Mesendoderm (in vitro differentiated cells): ENCODE results near the gene PSMA8.
"Not testable (repeated sequence)": the region's sequence is repeated elsewhere in the genome, so short reads cannot be mapped to it uniquely, and the experiment has no call there.

Source experiments
- DNase-seq: peaks from one replicate; pipeline ENCODE4 v3.0.0; 2013
- H2AK5ac ChIP-seq: 2 replicates; pipeline ENCODE4 v1.6.1; 2013; ENCODE audit warnings: low read length, inconsistent platforms
- H2BK120ac ChIP-seq: 2 replicates; pipeline ENCODE4 v1.6.1; 2013; ENCODE audit warnings: low read depth, mild to moderate bottlenecking, low read length, moderate library complexity, mixed read lengths
- H2BK15ac ChIP-seq: replicated peaks from 2 replicates; pipeline ENCODE4 v1.6.1; 2013; ENCODE audit warnings: low read depth, mild to moderate bottlenecking, moderate library complexity
- H2BK5ac ChIP-seq: 2 replicates; pipeline ENCODE4 v1.6.1; 2013; ENCODE audit warnings: low read length, inconsistent platforms
- H3K18ac ChIP-seq: 2 replicates; pipeline ENCODE4 v1.6.1; 2013; ENCODE audit warnings: mild to moderate bottlenecking, low read length, mixed read lengths
- H3K23ac ChIP-seq: one replicate; pipeline ENCODE4 v1.6.1; 2013; ENCODE audit warnings: low read length
- H3K27ac ChIP-seq: 2 replicates; pipeline ENCODE4 v1.5.1; 2013; ENCODE audit warnings: low read depth, mild to moderate bottlenecking, inconsistent platforms, low read length, moderate library complexity
- H3K27me3 ChIP-seq: 2 replicates; pipeline ENCODE4 v1.6.1; 2013; ENCODE audit warnings: low read length, control low read depth, mild to moderate bottlenecking, inconsistent platforms; ENCODE audit not compliant: insufficient read depth, poor library complexity
- H3K36me3 ChIP-seq: 2 replicates; pipeline ENCODE4 v1.6.1; 2013; ENCODE audit warnings: low read length, inconsistent platforms; ENCODE audit not compliant: control insufficient read depth, insufficient read depth
- H3K4ac ChIP-seq: one replicate; pipeline ENCODE4 v1.6.1; 2013; ENCODE audit warnings: low read depth, mild to moderate bottlenecking, low read length, moderate library complexity
- H3K4me1 ChIP-seq: 2 replicates; pipeline ENCODE4 v1.6.1; 2013; ENCODE audit warnings: low read depth, low read length, inconsistent platforms; ENCODE audit not compliant: control insufficient read depth
- H3K4me2 ChIP-seq: 2 replicates; pipeline ENCODE4 v1.6.1; 2013; ENCODE audit warnings: low read length
- H3K4me3 ChIP-seq: 2 replicates; pipeline ENCODE4 v1.5.1; 2013; ENCODE audit warnings: mild to moderate bottlenecking, low read length
- H3K56ac ChIP-seq: one replicate; pipeline ENCODE4 v1.6.1; 2013; ENCODE audit warnings: low read length
- H3K79me1 ChIP-seq: 2 replicates; pipeline ENCODE4 v1.6.1; 2013; ENCODE audit warnings: low read length, inconsistent platforms
- H3K79me2 ChIP-seq: 2 replicates; pipeline ENCODE4 v1.6.1; 2013; ENCODE audit warnings: mild to moderate bottlenecking, low read length; ENCODE audit not compliant: control insufficient read depth, insufficient read depth
- H3K9ac ChIP-seq: 2 replicates; pipeline ENCODE4 v1.6.1; 2013; ENCODE audit warnings: low read length, inconsistent platforms
- H4K5ac ChIP-seq: one replicate; pipeline ENCODE4 v1.6.1; 2013; ENCODE audit warnings: low read length
- H4K8ac ChIP-seq: one replicate; pipeline ENCODE4 v1.6.1; 2013; ENCODE audit warnings: low read depth, mild to moderate bottlenecking, control low read depth, low read length, moderate library complexity
- WGBS: extraction: QIAGEN DNeasy Blood & Tissue Kit; methylation state at CpG from one replicate; pipeline ENCODE4 v1.1.7; 2013; ENCODE audit warnings: low lambda C conversion rate, missing lambda C conversion rate; ENCODE audit not compliant: insufficient coverage; ENCODE audit errors: extremely low coverage; 5-methylcytosine and 5-hydroxymethylcytosine counted together

Gene PSMA8

GRCh38 chr18:26104035-26104434, 29.6 kb upstream of the PSMA8 start:
- H2BK5ac ChIP-seq, result no peak overlapping the region
- H3K18ac ChIP-seq, result no peak overlapping the region
- H3K36me3 ChIP-seq, result no peaks in the 10 kb centered on the region
- no peak overlapping the region for H3K56ac ChIP-seq
- H2AK5ac ChIP-seq, result no peak overlapping the region
- H4K8ac ChIP-seq, result no peak overlapping the region
- H3K4ac ChIP-seq, result no peak overlapping the region
- DNase-seq, result no peak
- no peak overlapping the region for H3K27ac ChIP-seq
- H3K4me3 ChIP-seq, result no peak overlapping the region
- no CpG with 5 or more reads among the region's 1 CpG for WGBS
- no peak overlapping the region for H2BK15ac ChIP-seq
- no peak overlapping the region for H3K4me2 ChIP-seq
- H4K5ac ChIP-seq, result no peak overlapping the region
- no peaks in the 10 kb centered on the region for H3K27me3 ChIP-seq
- no peak overlapping the region for H2BK120ac ChIP-seq
- no peaks in the 10 kb centered on the region for H3K79me1 ChIP-seq
- no peaks in the 10 kb centered on the region for H3K79me2 ChIP-seq
- H3K4me1 ChIP-seq, result no peaks in the 10 kb centered on the region
- no peak overlapping the region for H3K23ac ChIP-seq
- H3K9ac ChIP-seq, result no peak overlapping the region

GRCh38 chr18:26119246-26119645, 14.4 kb upstream of the PSMA8 start:
- no peak overlapping the region for H3K18ac ChIP-seq
- H3K79me2 ChIP-seq, result no peaks in the 10 kb centered on the region
- no peaks in the 10 kb centered on the region for H3K4me1 ChIP-seq
- no peak overlapping the region for H3K4me3 ChIP-seq
- H2BK5ac ChIP-seq, result no peak overlapping the region
- no peak overlapping the region for H2BK120ac ChIP-seq
- H3K56ac ChIP-seq, result no peak overlapping the region
- no peak overlapping the region for H2AK5ac ChIP-seq
- no peaks in the 10 kb centered on the region for H3K27me3 ChIP-seq
- no peak overlapping the region for H3K23ac ChIP-seq
- no peak overlapping the region for H4K5ac ChIP-seq
- H2BK15ac ChIP-seq, result no peak overlapping the region
- no peak for DNase-seq
- no peaks in the 10 kb centered on the region for H3K79me1 ChIP-seq
- H3K4me2 ChIP-seq, result no peak overlapping the region
- no CpG with 5 or more reads among the region's 5 CpGs for WGBS
- H3K27ac ChIP-seq, result no peak overlapping the region
- H3K36me3 ChIP-seq, result no peaks in the 10 kb centered on the region
- H4K8ac ChIP-seq, result no peak overlapping the region
- no peak overlapping the region for H3K9ac ChIP-seq
- H3K4ac ChIP-seq, result no peak overlapping the region

- no peaks in the 10 kb centered on the region for H3K4me1 ChIP-seq
- no peak for DNase-seq
- no peaks in the 10 kb centered on the region for H3K36me3 ChIP-seq
- no peak overlapping the region for H2BK120ac ChIP-seq
- H3K4me2 ChIP-seq, result no peak overlapping the region
- H3K4me3 ChIP-seq, result no peak overlapping the region
- no peak overlapping the region for H2BK5ac ChIP-seq
- no peak overlapping the region for H4K5ac ChIP-seq
- WGBS, result no CpG with 5 or more reads among the region's 1 CpG
- H3K27ac ChIP-seq, result no peak overlapping the region
- H3K23ac ChIP-seq, result no peak overlapping the region
- no peaks in the 10 kb centered on the region for H3K79me1 ChIP-seq
- no peaks in the 10 kb centered on the region for H3K27me3 ChIP-seq
- no peak overlapping the region for H2AK5ac ChIP-seq
- H3K18ac ChIP-seq, result no peak overlapping the region
- no peak overlapping the region for H3K4ac ChIP-seq
- no peak overlapping the region for H3K56ac ChIP-seq
- H4K8ac ChIP-seq, result no peak overlapping the region
- H3K9ac ChIP-seq, result no peak overlapping the region
- no peaks in the 10 kb centered on the region for H3K79me2 ChIP-seq
- H2BK15ac ChIP-seq, result no peak overlapping the region
These were observed 12.2 kb upstream of the PSMA8 start for GRCh38 chr18:26121476-26121875.

GRCh38 chr18:26121994-26122393, 11.7 kb upstream of the PSMA8 start:
- H2AK5ac ChIP-seq, result not testable (repeated sequence)

GRCh38 chr18:26127786-26128185, 5.9 kb upstream of the PSMA8 start:
- no peak overlapping the region for H2BK120ac ChIP-seq
- H2BK15ac ChIP-seq, result no peak overlapping the region
- no peak overlapping the region for H3K4me2 ChIP-seq
- no peak overlapping the region for H3K27ac ChIP-seq
- H3K18ac ChIP-seq, result no peak overlapping the region
- H3K79me2 ChIP-seq, result no peaks in the 10 kb centered on the region
- H3K4me1 ChIP-seq, result no peaks in the 10 kb centered on the region
- DNase-seq, result no peak
- H4K5ac ChIP-seq, result no peak overlapping the region
- H4K8ac ChIP-seq, result no peak overlapping the region
- no peak overlapping the region for H3K9ac ChIP-seq
- H3K4me3 ChIP-seq, result no peak overlapping the region
- no peaks in the 10 kb centered on the region for H3K27me3 ChIP-seq
- WGBS, result no CpG with 5 or more reads among the region's 5 CpGs
- no peaks in the 10 kb centered on the region for H3K36me3 ChIP-seq
- H2BK5ac ChIP-seq, result no peak overlapping the region
- H3K23ac ChIP-seq, result no peak overlapping the region
- H3K4ac ChIP-seq, result no peak overlapping the region
- H3K56ac ChIP-seq, result no peak overlapping the region
- H2AK5ac ChIP-seq, result no peak overlapping the region
- no peaks in the 10 kb centered on the region for H3K79me1 ChIP-seq

More at GRCh38 chr18:26121994-26122393, 11.7 kb upstream of the PSMA8 start:
- H4K8ac ChIP-seq, H3K79me2 ChIP-seq, H3K36me3 ChIP-seq, DNase-seq, H3K56ac ChIP-seq, H2BK5ac ChIP-seq, H2BK120ac ChIP-seq, H3K79me1 ChIP-seq, H3K4me1 ChIP-seq, H3K18ac ChIP-seq, H3K9ac ChIP-seq, H3K27ac ChIP-seq, H3K4me2 ChIP-seq, H3K4ac ChIP-seq, H2BK15ac ChIP-seq, H3K4me3 ChIP-seq, H4K5ac ChIP-seq, H3K23ac ChIP-seq, H3K27me3 ChIP-seq: not testable (repeated sequence)
- WGBS, result no CpG with 5 or more reads among the region's 2 CpGs

DNA sequence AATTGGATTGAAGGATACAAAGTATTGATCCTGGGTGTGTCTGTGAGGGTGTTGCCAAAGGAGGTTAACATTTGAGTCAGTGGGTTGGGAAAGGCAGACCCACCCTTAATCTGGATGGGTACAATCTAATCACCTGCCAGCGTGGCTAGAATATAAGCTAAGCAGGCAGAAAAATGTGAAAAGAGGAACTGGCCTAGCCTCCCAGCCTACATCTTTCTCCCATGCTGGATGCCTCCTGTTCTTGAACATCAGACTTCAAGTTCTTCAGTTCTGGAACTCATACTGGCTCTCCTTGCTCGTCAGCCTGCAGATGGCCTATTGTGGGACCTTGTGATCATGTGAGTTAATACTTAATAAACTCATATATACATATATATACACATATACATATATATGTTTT, 5.5 kb upstream of the PSMA8 start:
- not testable (repeated sequence) for H3K27ac ChIP-seq, H3K27me3 ChIP-seq, H2AK5ac ChIP-seq, H2BK15ac ChIP-seq, H3K56ac ChIP-seq, DNase-seq, H3K4me1 ChIP-seq, H3K79me2 ChIP-seq, H2BK120ac ChIP-seq, H3K4me2 ChIP-seq, H3K9ac ChIP-seq, H4K5ac ChIP-seq, H4K8ac ChIP-seq, H3K4ac ChIP-seq, H3K18ac ChIP-seq, H3K36me3 ChIP-seq, H2BK5ac ChIP-seq, H3K4me3 ChIP-seq, H3K79me1 ChIP-seq, H3K23ac ChIP-seq
- WGBS, result no CpG with 5 or more reads among the region's 2 CpGs
